NCI-H226 (cell line): Measurements from ENCODE around the gene PDZD7.
"Not testable (repeated sequence)": the region's sequence is repeated elsewhere in the genome, so short reads cannot be mapped to it uniquely, and the experiment has no call there.

Experiments
- DNase-seq: peaks from one replicate; pipeline ENCODE4 v3.0.0-alpha.2; 2015

The PDZD7 gene

GRCh38 chr10:101036726-101037125 is 5.8 kb upstream of the PDZD7 start:
- no peak for DNase-seq

GRCh38 chr10:101035916-101036702 is 5.2 kb upstream of the PDZD7 start:
- no peak for DNase-seq

GRCh38 chr10:101035314-101035713 is 4.4 kb upstream of the PDZD7 start:
- DNase-seq = no peak

DNA sequence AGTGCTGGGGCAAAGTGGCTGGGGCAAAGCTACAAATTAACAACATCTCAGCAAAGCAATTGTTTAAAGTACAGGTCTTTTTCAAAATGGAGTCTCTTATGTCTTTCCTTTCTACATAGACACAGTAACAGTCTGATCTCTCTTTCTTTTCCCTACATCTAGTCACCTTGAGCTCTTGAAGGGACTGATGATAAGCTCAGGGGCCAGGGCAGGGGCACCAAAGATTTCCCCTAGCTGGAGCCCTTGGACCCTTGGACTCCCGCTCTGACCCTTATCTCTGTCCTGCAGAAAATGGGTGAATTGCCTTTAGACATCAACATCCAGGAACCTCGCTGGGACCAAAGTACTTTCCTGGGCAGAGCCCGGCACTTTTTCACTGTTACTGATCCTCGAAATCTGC is 3.5 kb upstream of the PDZD7 start:
- DNase-seq = not testable (repeated sequence)

GRCh38 chr10:101033276-101033675 is 2.3 kb upstream of the PDZD7 start:
- DNase-seq = no peak

- DNase-seq = peak; percentile 92
These were observed 1.8 kb upstream of the PDZD7 start for GRCh38 chr10:101032637-101033224.

DNA sequence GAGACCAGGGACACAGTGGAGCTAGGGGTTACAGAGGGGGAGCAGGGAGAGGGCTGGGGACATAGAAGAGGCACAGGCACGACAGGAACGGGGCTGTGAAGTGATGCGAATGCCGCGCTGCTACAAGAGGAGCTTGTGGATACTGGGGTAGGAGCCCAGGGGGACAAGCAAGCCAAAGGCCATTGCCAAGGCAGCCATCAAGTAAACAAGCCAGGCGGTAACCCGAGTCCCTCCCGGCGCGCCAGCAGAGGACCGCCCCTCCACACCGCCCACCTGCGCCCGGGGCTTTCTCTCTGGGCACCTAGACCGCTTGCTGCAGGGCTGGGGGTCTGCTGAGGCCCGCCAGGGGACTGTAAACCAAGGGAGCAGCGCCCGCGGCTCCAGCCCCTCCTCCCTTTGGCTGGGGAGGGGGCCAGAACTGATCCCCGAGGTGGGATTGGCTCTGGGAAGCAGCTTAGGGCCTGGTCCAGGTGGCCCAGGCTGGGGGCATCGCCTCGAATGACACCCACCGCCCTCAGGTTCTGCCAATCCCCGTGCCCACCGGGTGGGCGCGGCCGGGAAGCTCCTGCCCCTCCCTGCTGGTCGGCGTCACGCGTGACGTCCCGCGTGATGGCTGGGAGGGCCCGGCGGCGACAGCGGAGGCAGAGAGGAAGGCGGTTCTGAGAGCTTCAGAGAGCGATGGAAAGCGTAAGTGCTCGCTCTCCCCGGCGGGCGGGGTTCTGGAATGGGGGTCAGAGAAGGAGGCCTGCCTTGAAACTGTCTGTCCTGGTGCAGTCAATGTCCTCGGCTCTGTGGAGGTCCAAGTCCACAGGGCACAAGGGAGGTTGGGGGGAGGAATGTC is 1.1 kb upstream of the PDZD7 start:
- peak; percentile 63 for DNase-seq

DNA sequence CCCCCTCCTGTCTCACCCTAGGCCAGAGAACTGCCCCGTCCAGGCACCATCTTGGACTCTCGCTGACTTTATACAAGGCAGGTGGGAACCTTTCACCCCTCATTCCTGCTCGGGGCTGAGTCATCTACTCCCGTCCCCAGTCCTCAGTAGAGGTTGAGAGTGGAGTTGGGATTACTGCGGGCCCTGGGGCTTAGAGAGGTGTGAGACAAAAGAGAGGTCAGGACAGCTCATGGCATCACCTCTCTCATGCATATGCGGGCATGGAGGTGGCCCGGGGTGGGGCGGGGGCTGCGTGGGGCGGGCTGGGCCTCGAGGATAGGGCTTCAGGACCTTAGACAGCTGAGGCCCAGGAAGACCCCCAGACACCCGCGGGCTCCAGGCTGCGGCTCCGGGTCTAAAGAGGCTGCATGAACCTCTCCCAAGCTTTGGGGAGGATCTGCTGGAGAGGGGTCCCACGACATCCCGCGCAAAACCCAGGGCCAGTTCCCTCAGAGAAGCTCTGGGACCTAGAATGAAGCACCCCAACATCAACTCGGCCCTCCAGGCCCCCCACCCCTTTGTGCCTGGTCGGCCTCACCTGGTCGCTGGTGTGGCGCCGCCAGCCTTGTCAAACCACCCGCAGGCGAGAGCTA is 317 bp downstream of the PDZD7 start:
- DNase-seq = no peak

DNA sequence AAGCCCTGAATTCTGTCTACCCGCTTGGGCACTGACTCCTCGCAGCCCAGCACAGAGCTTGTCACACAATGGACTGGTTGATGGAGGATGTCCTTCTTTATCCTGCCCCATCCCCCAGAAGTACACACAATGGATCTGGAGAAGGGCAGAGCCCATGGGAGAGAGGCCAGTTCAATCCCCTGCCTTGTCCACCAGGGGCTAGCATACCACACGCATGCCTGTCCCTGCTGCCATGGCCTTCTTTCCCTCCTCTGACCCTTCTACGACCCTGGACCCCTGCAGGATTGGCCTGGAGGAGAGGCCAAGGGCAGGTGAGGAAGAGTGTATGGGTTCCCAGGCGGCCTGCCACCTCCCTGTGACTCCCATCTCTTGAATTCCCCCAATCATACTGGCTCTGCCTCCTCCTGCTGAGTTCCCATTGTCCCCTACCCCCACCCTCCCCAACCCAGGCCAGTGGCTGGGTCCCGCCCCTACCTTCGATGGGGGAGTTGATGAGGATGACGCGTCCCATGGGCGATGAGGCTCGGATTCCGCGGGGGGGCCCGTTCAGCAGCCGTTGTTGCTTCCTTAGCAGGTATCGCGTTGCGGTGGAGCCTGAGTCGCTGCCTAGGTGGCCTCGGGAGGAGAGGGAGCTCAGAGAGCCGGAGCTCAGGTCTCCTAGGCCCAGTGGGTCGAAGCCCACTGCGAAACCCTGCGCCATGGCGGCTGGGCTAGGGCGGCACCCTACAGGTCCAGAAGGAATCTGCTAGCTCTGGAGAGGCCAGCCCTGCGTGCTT is 1.2 kb downstream of the PDZD7 start:
- DNase-seq = no peak

GRCh38 chr10:101028446-101029337 is 2.2 kb downstream of the PDZD7 start:
- no peak for DNase-seq

GRCh38 chr10:101027106-101027720 is 3.7 kb downstream of the PDZD7 start:
- DNase-seq = no peak

GRCh38 chr10:101022967-101023705 is 7.8 kb downstream of the PDZD7 start:
- no peak for DNase-seq

GRCh38 chr10:101021692-101022251 is 9.2 kb downstream of the PDZD7 start:
- DNase-seq = no peak

- no peak for DNase-seq
These were observed 9.7 kb downstream of the PDZD7 start for GRCh38 chr10:101021239-101021638.

DNA sequence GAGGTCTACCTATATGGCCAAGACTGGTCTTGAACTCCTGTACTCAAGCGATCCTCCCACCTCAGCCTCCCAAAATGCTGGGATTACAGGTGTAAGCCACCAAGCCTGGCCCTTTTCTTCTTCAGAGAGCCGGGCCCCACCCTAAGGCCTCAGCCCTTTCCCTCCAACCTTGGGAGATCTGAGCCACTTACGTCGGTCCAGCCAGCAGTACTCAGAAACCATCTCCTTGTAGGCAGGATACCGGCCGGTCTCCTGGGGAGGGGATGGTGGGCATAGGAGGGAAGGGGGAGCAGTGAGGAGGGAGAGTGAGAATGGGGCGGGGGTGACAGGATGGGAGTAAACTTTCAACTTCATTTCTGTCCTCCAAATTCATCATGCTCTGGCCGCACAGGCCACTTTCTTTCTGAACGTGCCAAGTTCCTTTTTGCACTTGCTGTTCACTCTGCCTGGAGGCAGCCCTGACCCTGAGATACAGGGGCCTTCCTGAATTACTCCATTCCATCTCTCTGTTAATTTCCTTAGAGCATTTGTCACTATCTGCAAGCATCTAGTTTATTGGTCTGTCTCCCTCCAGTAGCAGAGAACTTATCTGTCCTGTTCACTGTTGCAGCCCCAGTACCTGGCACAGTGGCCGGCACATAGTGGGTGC is 10.4 kb downstream of the PDZD7 start:
- no peak for DNase-seq

DNA sequence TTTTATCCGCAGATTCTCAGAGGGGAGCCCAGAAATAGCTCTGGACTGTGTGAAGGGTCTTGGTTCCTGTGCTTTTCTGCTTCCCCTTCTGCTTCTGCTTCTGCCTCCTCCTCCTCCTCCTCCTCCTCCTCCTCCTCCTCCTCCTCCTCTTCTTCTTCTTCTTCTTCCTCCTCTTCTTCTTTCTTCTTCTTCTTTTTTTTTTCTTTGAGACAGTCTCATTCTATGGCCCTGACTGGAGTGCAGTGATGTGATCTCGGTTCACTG is 11.6 kb downstream of the PDZD7 start:
- DNase-seq = no peak

DNA sequence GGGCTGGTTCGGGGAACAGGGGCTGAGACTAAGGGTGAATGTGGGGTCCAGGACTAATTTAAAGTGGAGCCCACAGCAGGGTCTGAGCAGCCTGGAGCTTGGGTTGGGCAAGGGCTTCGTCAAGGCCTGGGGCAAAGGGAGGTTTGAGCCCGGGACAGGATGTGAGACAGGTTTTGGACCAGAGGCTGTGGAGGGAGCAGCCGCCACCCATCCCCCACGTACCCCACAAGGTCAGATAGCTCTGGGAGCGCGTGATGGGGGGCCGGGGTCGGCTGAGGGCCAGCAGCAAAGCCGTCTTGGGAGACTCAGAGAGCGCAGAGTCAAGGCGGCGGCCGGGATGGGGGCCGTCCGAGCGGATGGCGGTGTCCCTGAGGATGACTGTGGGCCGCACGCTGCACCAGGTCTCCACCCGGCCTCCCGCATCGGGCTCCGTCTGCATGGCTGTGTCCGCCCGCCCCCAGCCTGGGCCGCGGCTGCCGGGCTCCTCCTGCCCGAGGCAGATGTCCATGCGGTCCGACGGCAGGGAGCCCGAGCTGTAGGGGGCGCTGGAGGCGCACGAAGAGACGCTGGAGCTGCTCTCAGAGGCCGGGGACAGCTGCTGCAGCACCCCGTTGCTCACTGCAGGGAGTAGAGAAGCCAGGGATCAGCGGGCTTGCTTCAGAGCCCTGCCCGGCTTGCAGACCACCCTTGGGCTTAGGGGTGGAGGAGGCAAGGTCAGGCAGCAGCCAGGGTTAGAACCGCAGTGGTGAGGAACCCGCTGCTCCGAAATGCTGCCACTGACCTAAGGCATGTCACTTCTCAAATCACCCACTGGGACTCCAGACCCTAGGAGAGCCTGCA is 12.1 kb downstream of the PDZD7 start:
- DNase-seq = peak; percentile 74

GRCh38 chr10:101018118-101018599 is 12.8 kb downstream of the PDZD7 start:
- DNase-seq = no peak
